ENCODE data around the gene CCDC12. TPM values are rescaled to one million over a fixed set of nuclear protein-coding genes. Genes with fewer than 3 reads are reported as not detected.

The CCDC12 gene
- total RNA-seq, 1 donor from 2014 or later = 28.6 TPM

DNA sequence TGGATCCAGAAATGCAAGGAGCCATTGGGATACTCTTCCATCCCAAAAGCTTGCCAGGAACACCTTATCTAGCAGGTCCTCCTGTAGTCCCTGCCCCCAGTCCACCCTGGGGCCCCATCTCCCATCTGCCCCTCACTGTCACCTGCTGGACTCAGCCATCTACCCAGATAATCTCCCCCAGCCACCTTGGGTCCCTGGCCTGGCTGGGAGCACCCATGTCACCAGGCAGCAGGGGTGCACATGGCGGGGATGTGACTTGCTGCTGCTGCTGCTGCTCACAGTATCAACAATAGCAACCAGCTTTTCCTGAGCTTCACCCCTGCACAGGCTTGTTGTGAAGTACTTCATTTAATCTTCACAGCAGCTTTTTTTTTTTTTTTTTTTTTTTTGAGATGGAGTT is 86.4 kb downstream of the CCDC12 start:
- no peak for DNase-seq

GRCh38 chr3:46889381-46890110 is 87.0 kb downstream of the CCDC12 start:
- DNase-seq = peak; percentile 64

DNA sequence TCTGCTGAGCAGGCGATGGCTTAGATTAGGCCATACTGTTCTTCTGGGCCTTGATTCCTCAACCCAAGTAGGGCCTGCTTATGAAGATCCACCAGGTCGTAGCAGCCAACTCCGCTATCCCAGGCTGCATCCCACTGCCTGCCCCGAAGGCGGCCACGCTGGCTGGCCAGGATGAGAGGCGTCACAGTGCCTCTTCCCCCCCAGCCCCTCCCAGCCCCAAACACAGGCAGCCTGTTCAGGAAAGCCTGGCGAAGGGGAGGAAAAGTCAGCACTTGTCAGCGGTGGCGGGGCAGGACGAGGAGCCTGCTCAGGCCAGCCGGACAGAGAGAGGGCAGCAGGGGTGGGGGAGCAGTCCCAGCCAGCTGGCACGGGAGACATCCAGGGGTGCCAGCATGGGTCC is 87.8 kb downstream of the CCDC12 start:
- DNase-seq = peak; percentile 30

GRCh38 chr3:46887980-46888494 is 88.5 kb downstream of the CCDC12 start:
- DNase-seq = no peak

- no peak for DNase-seq
Observed at GRCh38 chr3:46885612-46886011, 90.9 kb downstream of the CCDC12 start.

DNA sequence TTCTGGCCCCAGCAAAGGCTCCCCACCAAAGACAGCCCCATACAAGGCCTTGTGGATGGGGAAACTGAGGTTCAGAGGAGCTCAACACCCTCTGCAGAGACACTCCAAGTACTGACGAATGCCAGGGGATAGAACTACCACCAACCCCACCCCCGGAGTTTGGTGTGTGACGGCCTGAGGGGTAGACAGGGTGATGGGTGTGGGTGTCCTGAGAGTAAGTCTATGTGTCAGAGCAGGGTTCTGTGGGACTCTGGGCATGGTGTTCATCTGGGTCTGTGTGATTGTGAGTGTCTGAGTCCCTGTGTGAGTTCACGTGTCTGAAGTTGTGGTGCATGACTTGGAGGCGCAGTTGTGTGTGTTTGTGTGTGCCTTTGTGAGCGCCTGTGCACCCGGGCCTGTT is 91.6 kb downstream of the CCDC12 start:
- DNase-seq = no peak

DNA sequence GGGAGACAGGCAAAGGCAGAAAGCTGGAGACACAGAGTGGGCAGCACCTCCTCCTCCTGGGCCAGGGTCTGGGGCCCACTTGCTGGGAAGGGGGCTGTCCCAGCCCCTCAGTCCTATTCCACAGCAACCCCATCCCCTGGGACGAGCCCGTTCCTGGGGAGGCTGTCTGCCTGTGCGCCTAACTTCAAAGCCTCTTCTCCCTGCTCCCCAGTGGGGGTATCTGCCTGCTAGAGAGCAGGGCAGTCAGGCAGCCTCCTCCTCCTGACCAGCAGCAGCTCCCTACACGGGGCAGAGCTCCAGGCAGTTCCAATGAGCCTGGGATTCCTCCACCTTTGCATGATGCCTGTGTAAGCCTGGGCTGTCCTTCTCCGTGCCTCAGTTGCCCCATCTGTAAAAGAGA is 92.1 kb downstream of the CCDC12 start:
- DNase-seq = no peak

GRCh38 chr3:46883830-46884185 is 92.7 kb downstream of the CCDC12 start:
- DNase-seq = no peak

DNA sequence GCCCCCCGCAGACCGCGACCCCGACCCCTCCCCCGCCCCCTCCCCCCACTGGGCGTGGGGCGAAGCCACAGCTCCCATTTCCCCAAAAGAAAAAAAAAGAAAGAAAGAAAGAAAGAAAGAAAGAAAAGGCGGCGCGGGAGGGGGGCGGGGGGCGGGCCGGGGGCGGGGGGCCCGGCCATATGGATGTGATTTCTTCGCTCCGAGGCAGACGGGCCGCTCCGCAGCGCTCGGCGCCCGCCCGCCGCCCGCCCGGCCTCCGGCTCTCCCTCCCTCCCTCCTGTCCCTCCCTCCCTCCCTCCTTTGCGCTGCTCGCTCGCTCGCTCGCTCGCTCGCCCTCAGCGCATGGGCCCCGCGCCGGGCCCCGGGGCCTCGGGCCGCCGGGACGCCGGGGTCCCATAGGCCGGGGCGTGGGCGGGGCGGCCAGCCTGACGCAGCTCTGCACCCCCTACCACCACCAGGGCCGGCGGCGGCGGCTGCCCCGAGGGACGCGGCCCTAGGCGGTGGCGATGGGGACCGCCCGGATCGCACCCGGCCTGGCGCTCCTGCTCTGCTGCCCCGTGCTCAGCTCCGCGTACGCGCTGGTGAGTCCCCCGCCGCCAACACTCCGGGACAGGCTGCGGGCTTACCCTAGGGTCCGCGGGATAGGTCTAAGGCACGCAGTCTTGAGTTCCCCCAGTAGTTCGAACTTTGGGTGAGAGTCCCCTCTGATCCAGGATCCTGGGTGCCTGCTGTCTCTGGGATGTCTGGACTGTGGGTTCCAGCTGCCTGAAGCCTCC is 93.3 kb downstream of the CCDC12 start:
- DNase-seq = peak; percentile 62

- DNase-seq = peak; percentile 73
Observed at GRCh38 chr3:46882377-46883053, 94.0 kb downstream of the CCDC12 start.

GRCh38 chr3:46881596-46882376 is 94.8 kb downstream of the CCDC12 start:
- peak; percentile 69 for DNase-seq

DNA sequence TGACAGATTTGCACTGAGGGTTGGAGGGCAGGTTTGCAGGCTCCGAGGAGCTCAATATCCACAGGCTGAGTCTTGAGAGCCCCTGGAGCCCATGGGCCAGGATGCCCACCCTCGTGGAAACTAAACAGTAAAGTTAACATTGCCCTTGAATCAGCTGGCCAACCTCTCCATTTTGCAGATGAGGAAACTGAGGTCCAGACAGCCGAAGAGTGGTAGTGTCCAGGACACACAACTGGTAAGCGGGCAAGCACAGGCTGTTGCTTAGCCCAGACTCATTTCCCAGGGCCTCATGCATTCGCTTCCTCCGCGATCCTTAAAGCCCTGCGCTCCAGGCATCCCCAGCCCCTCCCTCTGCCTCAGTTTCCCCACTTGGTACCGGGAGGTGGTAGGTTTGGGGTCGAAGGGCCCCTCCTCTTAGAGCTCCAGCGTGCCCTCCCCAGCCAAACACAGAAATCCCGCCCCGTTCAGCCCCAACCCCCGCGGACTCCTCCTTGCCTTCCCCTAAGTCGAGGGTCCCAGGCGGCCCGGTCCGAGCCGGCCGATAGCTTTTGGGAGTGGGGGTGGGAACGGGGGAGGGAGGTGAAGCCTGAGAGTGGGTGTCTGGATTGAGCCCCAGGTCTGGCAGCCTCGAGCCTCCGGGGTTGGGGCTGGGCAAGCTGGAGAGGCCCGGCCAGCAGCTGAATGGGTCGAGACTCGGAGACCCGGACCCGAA is 95.5 kb downstream of the CCDC12 start:
- no peak for DNase-seq

- DNase-seq = peak; percentile 39
Observed at GRCh38 chr3:46878781-46879436, 97.6 kb downstream of the CCDC12 start.

DNA sequence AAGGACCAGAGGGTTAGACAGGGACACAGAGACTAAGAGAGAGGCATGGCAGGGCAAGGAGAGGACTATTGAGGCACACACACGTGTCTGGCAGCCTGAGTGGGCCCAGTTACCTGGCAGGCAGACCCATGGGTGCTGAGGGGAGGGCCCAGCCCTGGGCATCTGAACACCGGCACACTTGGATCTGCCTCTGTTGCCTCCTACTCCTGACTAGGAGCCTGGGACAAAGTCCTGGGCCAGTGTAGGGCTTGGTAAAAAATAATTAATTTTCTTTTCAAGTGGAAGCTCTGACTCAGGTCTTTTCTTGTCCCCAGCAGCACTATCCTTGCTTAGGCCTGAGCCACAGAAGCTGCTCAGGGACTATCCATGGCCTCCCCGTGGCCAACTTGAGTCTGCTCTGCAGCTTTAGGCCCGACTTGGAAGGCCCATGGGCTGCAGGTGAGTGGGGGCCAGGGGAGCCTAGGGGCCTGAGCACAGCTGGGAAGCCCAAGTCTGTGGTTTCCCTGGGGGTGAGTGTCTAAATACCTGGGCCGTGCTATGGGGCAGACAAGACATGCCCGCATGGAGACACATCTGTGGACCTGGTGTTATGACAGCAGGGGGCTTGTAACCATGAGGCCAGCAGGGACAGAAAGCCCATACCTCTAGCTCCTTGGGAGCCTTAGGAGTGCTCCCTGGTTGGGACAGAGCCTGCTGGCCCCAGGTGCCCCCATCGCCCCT is 99.0 kb downstream of the CCDC12 start, which contains the start of gene PTH1R:
Gene PTH1R (plus strand): TSS at position 316 of the 720 bp plus-strand sequence. CDS start 5,839 bp downstream, outside the sequence.
- DNase-seq = no peak

DNA sequence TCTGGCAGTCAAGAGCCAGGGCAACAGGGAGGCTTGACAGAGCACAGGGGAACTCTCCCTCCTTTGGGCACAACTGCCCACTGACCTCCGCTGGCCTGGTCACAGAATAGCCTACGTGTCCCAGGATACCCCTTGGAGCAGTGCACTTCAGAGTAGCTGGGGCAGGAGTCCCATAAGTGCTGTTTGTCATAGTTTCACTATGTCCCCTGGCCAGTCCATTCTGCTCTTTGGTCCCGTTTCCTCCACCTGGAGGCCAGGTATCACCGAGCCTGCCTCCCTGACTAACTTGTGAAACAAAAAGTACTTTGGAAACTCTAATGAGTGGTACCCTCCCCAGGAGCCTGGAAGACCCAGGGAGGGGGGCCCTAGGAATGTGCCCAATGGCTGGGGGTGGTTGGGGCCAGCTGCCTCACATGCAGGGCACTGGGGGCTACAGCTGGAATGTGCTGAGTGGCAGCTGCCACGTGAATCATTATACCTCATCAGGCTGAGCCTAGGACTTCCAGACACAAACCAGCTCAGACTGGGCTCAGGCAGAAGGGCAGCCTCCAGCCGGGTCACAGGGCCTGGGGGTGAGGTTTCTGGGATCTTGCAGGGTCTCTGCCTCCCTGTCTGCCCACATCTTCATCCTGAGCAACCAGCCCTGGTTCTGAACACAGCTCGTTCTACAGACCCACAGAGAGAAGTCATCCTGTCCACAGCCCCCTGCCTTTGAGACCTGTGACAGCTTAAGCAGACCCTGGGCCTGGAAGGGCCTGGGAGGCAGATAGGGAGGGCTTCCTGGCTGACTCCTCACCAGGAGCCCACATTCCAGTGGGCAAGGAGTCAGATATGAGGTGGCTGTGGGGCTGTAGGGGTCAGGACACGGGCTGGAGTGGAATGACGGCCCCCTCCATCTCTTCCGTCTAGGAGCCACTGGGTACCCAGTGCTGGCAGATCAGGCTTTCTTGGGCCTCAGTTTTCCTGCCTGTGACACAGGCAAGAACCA is 99.9 kb downstream of the CCDC12 start:
- DNase-seq = no peak

GRCh38 chr3:46875560-46875959 is 101.0 kb downstream of the CCDC12 start:
- DNase-seq = no peak

- peak; percentile 78 for DNase-seq
Observed at GRCh38 chr3:46874430-46874829, 102.1 kb downstream of the CCDC12 start.

GRCh38 chr3:46873521-46873920 is 103.0 kb downstream of the CCDC12 start:
- no peak for DNase-seq
